Erythroblast (primary cell): ENCODE data around the gene GRPEL2.

Experiments used
- DNase-seq, 2 experiments: peaks; one replicate each; lab custom pipeline; 2025; lab: John Stamatoyannopoulos, UW
- GATA1 ChIP-seq: IDR thresholded peaks from 2 replicates; pipeline ENCODE4 v1.6.1; 2011; ENCODE audit warnings: low read depth, mild to moderate bottlenecking, control low read depth, low read length, moderate library complexity
- POLR2A ChIP-seq: IDR thresholded peaks from 2 replicates; pipeline ENCODE4 v1.6.1; 2011; ENCODE audit warnings: mild to moderate bottlenecking, low read length

GRPEL2 gene

GRCh38 chr5:149310488-149310887 is 34.8 kb upstream of the GRPEL2 start:
- TF ChIP-seq POLR2A, result no peak
- TF ChIP-seq GATA1, result no peak
- no peak for DNase-seq

- DNase-seq, result peak; percentile 6 to 15
- no peak for TF ChIP-seq GATA1
These were observed 34.2 kb upstream of the GRPEL2 start for GRCh38 chr5:149310947-149311658.

- no peak for DNase-seq
- TF ChIP-seq POLR2A, result no peak
- TF ChIP-seq GATA1, result no peak
These were observed 32.0 kb upstream of the GRPEL2 start for GRCh38 chr5:149313151-149313841.

- TF ChIP-seq GATA1, result no peak
- no peak for TF ChIP-seq POLR2A
- no peak for DNase-seq
These were observed 30.7 kb upstream of the GRPEL2 start for GRCh38 chr5:149314571-149315111.

- no peak for TF ChIP-seq POLR2A
- TF ChIP-seq GATA1, result no peak
- DNase-seq, result no peak
These were observed 29.5 kb upstream of the GRPEL2 start for GRCh38 chr5:149315753-149316152.

GRCh38 chr5:149317281-149318048 is 27.8 kb upstream of the GRPEL2 start:
- no peak for TF ChIP-seq POLR2A
- no peak for TF ChIP-seq GATA1
- DNase-seq, result peak; percentile 41 to 70

- TF ChIP-seq POLR2A (no peak), GATA1 (no peak)
- no peak for DNase-seq
These were observed 26.1 kb upstream of the GRPEL2 start for GRCh38 chr5:149319174-149319573.

GRCh38 chr5:149320791-149321330 is 24.4 kb upstream of the GRPEL2 start:
- peak; percentile 75 to 76 for DNase-seq
- no peak for TF ChIP-seq POLR2A
- TF ChIP-seq GATA1, result no peak

- TF ChIP-seq POLR2A (no peak), GATA1 (no peak)
- DNase-seq, result no peak
These were observed 22.8 kb upstream of the GRPEL2 start for GRCh38 chr5:149322518-149322917.

- no peak for DNase-seq
- no peak for TF ChIP-seq GATA1
- TF ChIP-seq POLR2A, result no peak
These were observed 22.1 kb upstream of the GRPEL2 start for GRCh38 chr5:149323210-149323609.

- DNase-seq, result no peak
- TF ChIP-seq GATA1, result no peak
- TF ChIP-seq POLR2A, result no peak
These were observed 21.6 kb upstream of the GRPEL2 start for GRCh38 chr5:149323621-149324205.

- DNase-seq, result no peak
These were observed 20.7 kb upstream of the GRPEL2 start for GRCh38 chr5:149324641-149325040.

GRCh38 chr5:149325166-149325735 is 20.0 kb upstream of the GRPEL2 start:
- no peak for TF ChIP-seq POLR2A
- no peak for TF ChIP-seq GATA1
- DNase-seq, result no peak

More at GRCh38 chr5:149324641-149325040, 20.7 kb upstream of the GRPEL2 start:
- TF ChIP-seq GATA1 (no peak), POLR2A (no peak)
